ENCODE data around the gene TDRKH. TPM values are rescaled to one million over a fixed set of nuclear protein-coding genes. Genes with fewer than 3 reads are reported as not detected.

TDRKH gene
- total RNA-seq, 1 donor from 2014 or later = 12.3 TPM

DNA sequence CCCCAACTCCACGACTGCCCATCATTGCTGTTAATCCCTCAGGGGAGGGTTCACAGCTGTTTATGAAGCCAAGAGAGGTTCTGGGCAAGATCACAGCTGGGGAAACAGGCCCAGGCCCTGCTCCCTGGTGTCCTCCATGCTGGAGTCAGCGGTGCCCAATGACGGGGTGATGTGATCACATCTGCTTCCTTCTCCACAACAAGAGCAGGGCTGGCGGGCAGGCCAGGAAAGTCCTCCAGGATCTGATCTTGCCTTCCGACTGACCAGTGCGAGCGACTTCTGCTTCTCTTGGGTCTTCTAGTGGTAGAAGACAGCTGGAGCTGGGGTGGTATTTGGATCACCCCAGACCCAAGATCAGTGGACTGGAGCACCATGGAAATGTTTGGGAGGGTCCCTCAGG is 15.9 kb upstream of the TDRKH start:
- no peak for ATAC-seq
- Histone ChIP-seq H3K9me3 (no peaks in the 10 kb centered on the region), H3K27ac (no peak overlapping the region), H3K4me3 (no peak overlapping the region), H3K27me3 (ENCODE audit: low read depth) (no peaks in the 10 kb centered on the region), H3K36me3 (no peaks in the 10 kb centered on the region), H3K4me1 (no peaks in the 10 kb centered on the region)
- no peak for DNase-seq
- TF ChIP-seq, protein P1, sequence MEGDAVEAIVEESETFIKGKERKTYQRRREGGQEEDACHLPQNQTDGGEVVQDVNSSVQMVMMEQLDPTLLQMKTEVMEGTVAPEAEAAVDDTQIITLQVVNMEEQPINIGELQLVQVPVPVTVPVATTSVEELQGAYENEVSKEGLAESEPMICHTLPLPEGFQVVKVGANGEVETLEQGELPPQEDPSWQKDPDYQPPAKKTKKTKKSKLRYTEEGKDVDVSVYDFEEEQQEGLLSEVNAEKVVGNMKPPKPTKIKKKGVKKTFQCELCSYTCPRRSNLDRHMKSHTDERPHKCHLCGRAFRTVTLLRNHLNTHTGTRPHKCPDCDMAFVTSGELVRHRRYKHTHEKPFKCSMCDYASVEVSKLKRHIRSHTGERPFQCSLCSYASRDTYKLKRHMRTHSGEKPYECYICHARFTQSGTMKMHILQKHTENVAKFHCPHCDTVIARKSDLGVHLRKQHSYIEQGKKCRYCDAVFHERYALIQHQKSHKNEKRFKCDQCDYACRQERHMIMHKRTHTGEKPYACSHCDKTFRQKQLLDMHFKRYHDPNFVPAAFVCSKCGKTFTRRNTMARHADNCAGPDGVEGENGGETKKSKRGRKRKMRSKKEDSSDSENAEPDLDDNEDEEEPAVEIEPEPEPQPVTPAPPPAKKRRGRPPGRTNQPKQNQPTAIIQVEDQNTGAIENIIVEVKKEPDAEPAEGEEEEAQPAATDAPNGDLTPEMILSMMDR (IDR thresholded peaks at IDR 0.05) = no peak
- intact Hi-C loops (cut with DNase I) = no loop called here

DNA sequence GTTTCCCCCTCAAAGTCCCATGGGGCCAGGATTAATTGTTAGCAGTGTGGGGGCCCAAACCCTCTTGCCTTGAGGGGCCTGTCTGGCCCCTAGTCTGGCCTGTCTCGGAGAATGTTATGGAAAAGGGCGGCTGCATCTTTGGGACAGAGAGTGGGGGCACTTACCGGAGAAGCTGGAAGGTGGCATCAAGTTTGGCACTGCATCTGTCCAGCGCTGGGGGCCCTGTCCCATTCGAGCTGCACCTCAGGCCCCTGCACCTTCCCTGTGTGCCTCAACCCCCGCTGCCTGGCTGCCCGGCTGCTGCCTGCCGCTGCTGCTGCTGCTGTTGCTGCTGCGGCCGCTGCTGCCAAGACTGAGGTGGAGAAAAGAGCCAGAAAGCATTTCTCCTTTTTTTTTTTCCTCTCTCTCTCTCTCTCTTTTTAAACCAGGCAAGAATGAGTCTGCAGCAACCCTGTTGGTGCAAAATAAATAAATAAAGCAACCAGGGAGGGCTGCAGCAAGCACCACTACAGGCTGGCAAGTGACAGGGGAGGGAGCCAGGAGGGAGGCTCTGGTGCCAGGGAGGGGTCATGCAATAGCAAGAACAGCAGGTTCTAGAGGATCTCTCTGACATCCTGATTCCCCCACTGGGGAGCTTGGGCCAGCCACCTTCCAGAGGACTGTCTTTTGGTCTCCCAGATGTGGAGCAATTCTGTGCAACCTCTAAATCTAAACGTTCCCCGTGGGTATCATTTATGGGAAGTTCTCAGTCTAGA is 14.9 kb upstream of the TDRKH start, which contains the start of gene LINGO4:
LINGO4 (minus strand) TSS at position 354 of the 755 bp plus-strand sequence. CDS start 2,715 bp downstream, outside the sequence.
- Histone ChIP-seq H3K4me3 (no peak within 1 kb of the TSS), H3K27ac (no peak within 1 kb of the TSS), H3K27me3 (ENCODE audit: low read depth) (no peaks in the 10 kb centered on the region), H3K36me3 (no peaks in the 10 kb centered on the region), H3K9me3 (no peaks in the 10 kb centered on the region), H3K4me1 (no peaks in the 10 kb centered on the region)
- TF ChIP-seq, protein P1 (IDR thresholded peaks at IDR 0.05) = no peak
- ATAC-seq = no peak
- intact Hi-C loops (cut with DNase I) = no loop called here
- DNase-seq = no peak

DNA sequence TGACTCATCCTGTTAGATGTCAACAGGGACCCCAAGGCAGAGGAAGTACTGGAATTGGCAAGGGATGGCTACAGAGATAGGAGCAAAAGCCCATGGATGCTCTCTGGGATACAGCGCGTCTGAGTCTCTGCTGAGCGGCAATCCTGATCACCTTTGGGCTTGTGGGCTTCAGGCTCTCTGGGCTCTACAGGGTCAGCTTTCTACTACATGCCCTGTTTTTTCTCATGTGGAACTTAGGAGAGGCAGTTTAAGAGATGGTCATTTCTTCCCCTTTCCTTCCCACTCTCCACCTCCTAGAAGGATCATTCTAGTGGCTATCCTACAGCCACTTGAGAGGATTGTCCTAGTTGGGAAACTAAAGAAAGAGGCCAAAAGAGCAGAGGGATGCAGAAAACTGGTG is 13.6 kb upstream of the TDRKH start:
- H3K36me3 ChIP-seq = no peaks in the 10 kb centered on the region
- DNase-seq (no peak), ATAC-seq (no peak)
- H3K27me3 ChIP-seq (ENCODE audit: low read depth) = no peaks in the 10 kb centered on the region
- no peak overlapping the region for H3K4me3 ChIP-seq
- TF ChIP-seq, protein P1 (IDR thresholded peaks at IDR 0.05) = no peak
- H3K27ac ChIP-seq = no peak overlapping the region
- intact Hi-C loops (cut with DNase I) = no loop called here
- H3K4me1 ChIP-seq = no peaks in the 10 kb centered on the region
- H3K9me3 ChIP-seq = no peaks in the 10 kb centered on the region

DNA sequence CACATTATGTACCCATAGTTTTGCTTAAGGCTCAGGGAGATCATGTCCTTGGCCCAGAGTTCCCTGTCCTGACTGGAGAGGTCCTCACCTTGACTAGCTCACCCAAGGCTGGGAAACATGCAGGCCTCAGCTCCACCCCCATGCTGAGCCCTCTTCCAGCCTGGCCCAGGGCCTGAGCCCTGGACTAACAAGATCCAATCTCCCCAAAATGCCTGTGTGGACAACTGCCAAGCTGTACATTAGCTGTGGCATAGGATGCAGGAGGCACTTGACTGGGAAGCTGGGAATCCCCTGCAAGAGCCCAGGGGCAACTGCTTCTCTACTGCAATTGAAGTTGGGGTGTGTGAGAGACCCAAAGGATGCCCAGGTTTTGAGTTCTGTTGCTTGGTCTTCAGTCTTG is 12.9 kb upstream of the TDRKH start:
- Histone ChIP-seq H3K36me3 (no peaks in the 10 kb centered on the region), H3K27ac (no peak overlapping the region), H3K4me1 (no peaks in the 10 kb centered on the region), H3K4me3 (no peak overlapping the region), H3K27me3 (ENCODE audit: low read depth) (no peaks in the 10 kb centered on the region), H3K9me3 (no peaks in the 10 kb centered on the region)
- intact Hi-C loops (cut with DNase I) = no loop called here
- no peak for ATAC-seq
- DNase-seq = no peak
- TF ChIP-seq, protein P1 (IDR thresholded peaks at IDR 0.05) = no peak

DNA sequence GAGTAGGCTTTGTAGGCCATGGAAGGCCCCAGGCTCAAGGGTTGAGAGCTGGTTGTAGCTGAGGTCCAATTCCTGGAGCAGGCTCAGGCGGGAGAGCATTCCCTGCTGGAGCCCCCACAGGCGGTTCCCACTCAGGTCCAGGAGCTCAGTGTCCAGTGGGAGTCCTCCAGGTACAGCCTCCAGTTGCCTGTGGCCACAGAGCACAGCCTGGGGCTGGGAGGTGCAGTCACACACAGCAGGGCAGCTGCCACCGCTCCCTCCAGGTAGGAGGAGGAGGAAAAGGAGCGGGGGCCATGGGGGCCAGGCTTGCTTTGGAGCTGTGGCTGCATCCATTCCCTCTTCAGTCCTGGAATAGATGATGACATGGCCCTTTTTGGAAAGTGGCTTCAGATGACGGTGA is 12.1 kb upstream of the TDRKH start:
- intact Hi-C loops (cut with DNase I) = no loop called here
- TF ChIP-seq, protein P1 (IDR thresholded peaks at IDR 0.05) = no peak
- no peaks in the 10 kb centered on the region for H3K4me1 ChIP-seq
- DNase-seq = no peak
- H3K4me3 ChIP-seq = no peak overlapping the region
- no peaks in the 10 kb centered on the region for H3K27me3 ChIP-seq (ENCODE audit: low read depth)
- no peak overlapping the region for H3K27ac ChIP-seq
- ATAC-seq = no peak
- H3K36me3 ChIP-seq = no peaks in the 10 kb centered on the region
- no peaks in the 10 kb centered on the region for H3K9me3 ChIP-seq

All from lower lobe of right lung (tissue), 2 donors.